KOPT-K1 (cell line): ENCODE results near the gene GRHL3.
"Not testable (repeated sequence)": the region's sequence is repeated elsewhere in the genome, so short reads cannot be mapped to it uniquely, and the experiment has no call there.

ENCODE experiments used
- H3K27ac ChIP-seq: fragments of 200-600 bp; sonication (generic); 2 replicates; pipeline ENCODE4 v1.5.1; 2016; ENCODE audit warnings: antibody characterized with exemption, mild to moderate bottlenecking, low read depth, low read length; ENCODE audit not compliant: poor library complexity, severe bottlenecking
- H3K36me3 ChIP-seq: fragments of 200-600 bp; sonication (generic); 2 replicates; pipeline ENCODE4 v1.5.1; 2017; ENCODE audit warnings: antibody characterized with exemption, mild to moderate bottlenecking, low read length, moderate library complexity; ENCODE audit not compliant: insufficient read depth
- H3K9me3 ChIP-seq: fragments of 200-600 bp; sonication (generic); 2 replicates; pipeline ENCODE4 v1.5.1; 2017; ENCODE audit warnings: antibody characterized with exemption, low read length, mild to moderate bottlenecking; ENCODE audit not compliant: insufficient read depth, poor library complexity, severe bottlenecking

Gene GRHL3

GRCh38 chr1:24319312-24319863 lies at the start of gene GRHL3:
Gene GRHL3, plus strand, starts transcription at chr1:24319357. Its CDS starts 195 bp downstream, at chr1:24319552.
- no peaks in the 10 kb centered on the region for H3K36me3 ChIP-seq
- no peaks in the 10 kb centered on the region for H3K9me3 ChIP-seq
- no peak within 1 kb of the TSS for H3K27ac ChIP-seq

- not testable (repeated sequence) for H3K27ac ChIP-seq, H3K36me3 ChIP-seq, H3K9me3 ChIP-seq
Measured at GRCh38 chr1:24274203-24275103, 44.7 kb upstream of the GRHL3 start.

- no peak overlapping the region for H3K27ac ChIP-seq
Measured at GRCh38 chr1:24275104-24275410, 44.1 kb upstream of the GRHL3 start.

GRCh38 chr1:24275510-24275909 lies 43.6 kb upstream of the GRHL3 start:
- no peaks in the 10 kb centered on the region for H3K36me3 ChIP-seq
- no peak overlapping the region for H3K27ac ChIP-seq
- H3K9me3 ChIP-seq: peaks cover 5% of the 10 kb centered on the region

More at GRCh38 chr1:24275104-24275410, 44.1 kb upstream of the GRHL3 start:
- no peaks in the 10 kb centered on the region for H3K36me3 ChIP-seq
- H3K9me3 ChIP-seq: peaks cover 5% of the 10 kb centered on the region

GRCh38 chr1:24276791-24277190 lies 42.4 kb upstream of the GRHL3 start:
- Histone ChIP-seq H3K9me3 (peaks cover 5% of the 10 kb centered on the region), H3K27ac (no peak overlapping the region), H3K36me3 (no peaks in the 10 kb centered on the region)

GRCh38 chr1:24277420-24278169 lies 41.6 kb upstream of the GRHL3 start:
- Histone ChIP-seq H3K27ac (no peak overlapping the region), H3K9me3 (peaks cover 5% of the 10 kb centered on the region), H3K36me3 (no peaks in the 10 kb centered on the region)

GRCh38 chr1:24278726-24279125 lies 40.4 kb upstream of the GRHL3 start:
- Histone ChIP-seq H3K9me3 (no peaks in the 10 kb centered on the region), H3K27ac (no peak overlapping the region), H3K36me3 (no peaks in the 10 kb centered on the region)

GRCh38 chr1:24279590-24280232 lies 39.4 kb upstream of the GRHL3 start:
- no peaks in the 10 kb centered on the region for H3K36me3 ChIP-seq
- no peak overlapping the region for H3K27ac ChIP-seq
- no peaks in the 10 kb centered on the region for H3K9me3 ChIP-seq

GRCh38 chr1:24281591-24281990 lies 37.6 kb upstream of the GRHL3 start:
- Histone ChIP-seq H3K9me3 (no peaks in the 10 kb centered on the region), H3K27ac (no peak overlapping the region), H3K36me3 (no peaks in the 10 kb centered on the region)

- no peak overlapping the region for H3K27ac ChIP-seq
- H3K9me3 ChIP-seq: no peaks in the 10 kb centered on the region
- no peaks in the 10 kb centered on the region for H3K36me3 ChIP-seq
Measured at GRCh38 chr1:24282491-24282890, 36.7 kb upstream of the GRHL3 start.

- Histone ChIP-seq H3K9me3 (no peaks in the 10 kb centered on the region), H3K36me3 (no peaks in the 10 kb centered on the region), H3K27ac (no peak overlapping the region)
Measured at GRCh38 chr1:24283326-24284155, 35.6 kb upstream of the GRHL3 start.

- Histone ChIP-seq H3K27ac (no peak overlapping the region), H3K9me3 (no peaks in the 10 kb centered on the region), H3K36me3 (no peaks in the 10 kb centered on the region)
Measured at GRCh38 chr1:24284156-24284471, 35.0 kb upstream of the GRHL3 start.

GRCh38 chr1:24285231-24285630 lies 33.9 kb upstream of the GRHL3 start:
- H3K9me3 ChIP-seq: no peaks in the 10 kb centered on the region
- no peaks in the 10 kb centered on the region for H3K36me3 ChIP-seq
- H3K27ac ChIP-seq: no peak overlapping the region

GRCh38 chr1:24286246-24287010 lies 32.7 kb upstream of the GRHL3 start:
- H3K9me3 ChIP-seq: no peaks in the 10 kb centered on the region
- no peak overlapping the region for H3K27ac ChIP-seq
- H3K36me3 ChIP-seq: no peaks in the 10 kb centered on the region
